HepG2 (cell line): Measurements from ENCODE around the gene FAM229A. TPM values are rescaled to one million over a fixed set of nuclear protein-coding genes. Genes with fewer than 3 reads are reported as not detected.
A peak's percentile ranks its signal among the peaks of the same experiment; 100 is the strongest.

ENCODE experiments used
- GATAD2A ChIP-seq: IDR thresholded peaks from 2 replicates; pipeline ENCODE4 v1.6.1; 2016
- HOXD1 ChIP-seq: sonication (generic); formaldehyde crosslinking; IDR thresholded peaks from 2 replicates; pipeline ENCODE4 v1.5.0; 2020; ENCODE audit warnings: missing genetic modification reagents
- KLF16 ChIP-seq, 2 experiments: sonication (generic) in 1 of 2; formaldehyde crosslinking in 1 of 2; IDR thresholded peaks; 2 replicates each; pipeline versions ENCODE4 v1.6.1 to v1.8.0; 2016 to 2023; ENCODE audit warnings: missing genetic modification reagents in 2 of 2, missing compliant biosample characterization in 1 of 2
- MTA3 ChIP-seq: sonication (generic); formaldehyde crosslinking; IDR thresholded peaks from 2 replicates; pipeline ENCODE4 v1.4.0; 2020; ENCODE audit warnings: missing genetic modification reagents
- SCMH1 ChIP-seq: sonication (generic); formaldehyde crosslinking; IDR thresholded peaks from 2 replicates; pipeline ENCODE4 v1.9.0; 2021; ENCODE audit warnings: missing genetic modification reagents, mild to moderate bottlenecking, borderline replicate concordance
- SRSF9 ChIP-seq: fragments of 200-400 bp; formaldehyde crosslinking; IDR thresholded peaks from 2 replicates; pipeline ENCODE4 v1.6.1; 2018; ENCODE audit warnings: borderline replicate concordance, mild to moderate bottlenecking, low read depth, low read length; ENCODE audit not compliant: insufficient read depth, poor library complexity, severe bottlenecking
- STAG1 ChIP-seq: sonication (generic); formaldehyde crosslinking; IDR thresholded peaks from 2 replicates; pipeline ENCODE4 v1.4.0; 2020; ENCODE audit warnings: missing genetic modification reagents
- ZC3H13 ChIP-seq: sonication (generic); formaldehyde crosslinking; IDR thresholded peaks from 2 replicates; pipeline ENCODE4 v1.8.1; 2023; ENCODE audit warnings: mild to moderate bottlenecking, missing genetic modification reagents, moderate library complexity
- ZFP36L1 ChIP-seq: sonication (generic); formaldehyde crosslinking; IDR thresholded peaks from 2 replicates; pipeline ENCODE4 v1.8.0; 2022; ENCODE audit warnings: mild to moderate bottlenecking, missing genetic modification reagents, moderate library complexity
- ZNF563 ChIP-seq: sonication (generic); formaldehyde crosslinking; IDR thresholded peaks from 2 replicates; pipeline ENCODE4 v1.8.0; 2022; ENCODE audit warnings: mild to moderate bottlenecking, moderate library complexity, missing genetic modification reagents
- ZNF629 ChIP-seq: sonication (generic); formaldehyde crosslinking; conservative IDR thresholded peaks from 2 replicates; pipeline ENCODE4 v1.5.0; 2020; ENCODE audit warnings: missing genetic modification reagents
- polyA plus RNA-seq, 8 experiments: library from polyadenylated mRNA; depleted of rRNA in 3 of 8; stranded (reverse) in 7 of 8; unstranded in 1 of 8; fragments of >200 nt; fragmentation: Illumina TruSeq in 4 of 8; extraction: Trizol in 4 of 8; gene quantifications; 2 replicates each; pipeline versions ENCODE4 v1.2.1 to v1.2.3, GENCODE V29; 2011 to 2016; ENCODE audit warnings: low read depth in 4 of 8, missing spikeins in 1 of 8, mixed read lengths in 1 of 8; ENCODE audit not compliant: insufficient read depth in 1 of 8
- total RNA-seq, 5 experiments: library from RNA; depleted of rRNA; stranded (reverse); fragments of >200 nt; fragmentation: Illumina TruSeq; extraction: Trizol; gene quantifications; 2 replicates each; pipeline ENCODE4 v1.2.3, GENCODE V29; 2016; ENCODE audit warnings: low read depth in 1 of 5
- TF ChIP-seq, protein P1 (sequence below): sonication (generic); formaldehyde crosslinking; IDR thresholded peaks from 2 replicates; pipeline ENCODE4 v1.8.0; 2022; ENCODE audit warnings: missing genetic modification reagents, mild to moderate bottlenecking, moderate library complexity, borderline replicate concordance
- TF ChIP-seq, protein P2 (sequence below): fragments of 450-650 bp; IDR thresholded peaks from 2 replicates; pipeline ENCODE4 v1.6.1; 2017; ENCODE audit warnings: mild to moderate bottlenecking
- TF ChIP-seq, protein P3 (sequence below): sonication (generic); formaldehyde crosslinking; IDR thresholded peaks from 2 replicates; pipeline ENCODE4 v1.4.0; 2020; ENCODE audit warnings: mild to moderate bottlenecking, missing genetic modification reagents
- TF ChIP-seq, protein P4 (sequence below): IDR thresholded peaks from 2 replicates; pipeline ENCODE4 v1.6.1; 2018; ENCODE audit warnings: missing genetic modification reagents, mild to moderate bottlenecking, missing compliant biosample characterization

The FAM229A gene
- total and polyA plus RNA-seq, 2 of the 13 experiments (the other 11 are each of a cell fraction or from before 2014, with no cell fraction given) = 3.2 to 17.6 TPM

DNA sequence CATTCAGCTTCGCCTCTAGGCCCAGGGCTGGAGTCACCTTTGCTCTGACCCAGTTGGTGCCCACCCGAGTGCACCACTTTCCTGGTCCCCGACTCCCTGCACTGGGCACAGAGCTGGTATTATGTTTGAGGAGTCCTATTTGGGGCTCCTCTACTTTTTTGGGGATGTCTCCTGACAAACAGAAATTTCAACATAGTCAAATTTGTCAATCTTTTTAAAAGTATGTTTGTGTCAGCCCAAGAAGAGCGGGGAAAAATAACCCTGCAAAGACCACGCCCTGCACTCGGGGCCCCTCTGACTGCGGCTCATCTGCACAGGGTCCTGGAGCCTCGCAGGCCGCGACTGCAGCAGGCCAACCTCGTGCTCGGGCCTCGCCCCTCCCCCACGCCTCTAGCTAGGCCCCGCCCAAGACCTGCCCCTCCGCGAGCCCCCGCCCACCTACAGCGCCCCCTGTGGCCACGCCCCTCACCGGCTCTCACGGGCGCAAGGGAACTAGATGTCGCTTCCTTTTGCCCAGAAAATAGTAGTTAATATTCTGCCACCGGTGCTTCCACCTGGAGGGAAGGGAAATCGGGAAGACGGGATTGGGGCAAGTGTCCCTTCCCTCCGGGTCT, 11.4 kb downstream of the FAM229A start (continued):
- TF ChIP-seq ZC3H13 (CRISPR knock-in tag) (no peak), HOXD1 (CRISPR knock-in tag) (no peak; the same call in 1 of the 2 replicates), KLF16 (CRISPR knock-in tag; IDR thresholded peaks at IDR 0.05) (no peak), MTA3 (no peak), ZNF629 (CRISPR knock-in tag) (no peak), ZFP36L1 (no peak), STAG1 (CRISPR knock-in tag) (no peak), GATAD2A (CRISPR knock-in tag) (peak; percentile 41; the same call in 1 of the 2 replicates), ZNF563 (no peak; the same call in 1 of the 2 replicates), SRSF9 (no peak), SCMH1 (CRISPR knock-in tag) (no peak)
- TF ChIP-seq, protein P1, sequence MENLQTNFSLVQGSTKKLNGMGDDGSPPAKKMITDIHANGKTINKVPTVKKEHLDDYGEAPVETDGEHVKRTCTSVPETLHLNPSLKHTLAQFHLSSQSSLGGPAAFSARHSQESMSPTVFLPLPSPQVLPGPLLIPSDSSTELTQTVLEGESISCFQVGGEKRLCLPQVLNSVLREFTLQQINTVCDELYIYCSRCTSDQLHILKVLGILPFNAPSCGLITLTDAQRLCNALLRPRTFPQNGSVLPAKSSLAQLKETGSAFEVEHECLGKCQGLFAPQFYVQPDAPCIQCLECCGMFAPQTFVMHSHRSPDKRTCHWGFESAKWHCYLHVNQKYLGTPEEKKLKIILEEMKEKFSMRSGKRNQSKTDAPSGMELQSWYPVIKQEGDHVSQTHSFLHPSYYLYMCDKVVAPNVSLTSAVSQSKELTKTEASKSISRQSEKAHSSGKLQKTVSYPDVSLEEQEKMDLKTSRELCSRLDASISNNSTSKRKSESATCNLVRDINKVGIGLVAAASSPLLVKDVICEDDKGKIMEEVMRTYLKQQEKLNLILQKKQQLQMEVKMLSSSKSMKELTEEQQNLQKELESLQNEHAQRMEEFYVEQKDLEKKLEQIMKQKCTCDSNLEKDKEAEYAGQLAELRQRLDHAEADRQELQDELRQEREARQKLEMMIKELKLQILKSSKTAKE (CRISPR knock-in tag) = no peak
- TF ChIP-seq, protein P2, sequence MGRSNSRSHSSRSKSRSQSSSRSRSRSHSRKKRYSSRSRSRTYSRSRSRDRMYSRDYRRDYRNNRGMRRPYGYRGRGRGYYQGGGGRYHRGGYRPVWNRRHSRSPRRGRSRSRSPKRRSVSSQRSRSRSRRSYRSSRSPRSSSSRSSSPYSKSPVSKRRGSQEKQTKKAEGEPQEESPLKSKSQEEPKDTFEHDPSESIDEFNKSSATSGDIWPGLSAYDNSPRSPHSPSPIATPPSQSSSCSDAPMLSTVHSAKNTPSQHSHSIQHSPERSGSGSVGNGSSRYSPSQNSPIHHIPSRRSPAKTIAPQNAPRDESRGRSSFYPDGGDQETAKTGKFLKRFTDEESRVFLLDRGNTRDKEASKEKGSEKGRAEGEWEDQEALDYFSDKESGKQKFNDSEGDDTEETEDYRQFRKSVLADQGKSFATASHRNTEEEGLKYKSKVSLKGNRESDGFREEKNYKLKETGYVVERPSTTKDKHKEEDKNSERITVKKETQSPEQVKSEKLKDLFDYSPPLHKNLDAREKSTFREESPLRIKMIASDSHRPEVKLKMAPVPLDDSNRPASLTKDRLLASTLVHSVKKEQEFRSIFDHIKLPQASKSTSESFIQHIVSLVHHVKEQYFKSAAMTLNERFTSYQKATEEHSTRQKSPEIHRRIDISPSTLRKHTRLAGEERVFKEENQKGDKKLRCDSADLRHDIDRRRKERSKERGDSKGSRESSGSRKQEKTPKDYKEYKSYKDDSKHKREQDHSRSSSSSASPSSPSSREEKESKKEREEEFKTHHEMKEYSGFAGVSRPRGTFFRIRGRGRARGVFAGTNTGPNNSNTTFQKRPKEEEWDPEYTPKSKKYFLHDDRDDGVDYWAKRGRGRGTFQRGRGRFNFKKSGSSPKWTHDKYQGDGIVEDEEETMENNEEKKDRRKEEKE = no peak
- TF ChIP-seq, protein P3, sequence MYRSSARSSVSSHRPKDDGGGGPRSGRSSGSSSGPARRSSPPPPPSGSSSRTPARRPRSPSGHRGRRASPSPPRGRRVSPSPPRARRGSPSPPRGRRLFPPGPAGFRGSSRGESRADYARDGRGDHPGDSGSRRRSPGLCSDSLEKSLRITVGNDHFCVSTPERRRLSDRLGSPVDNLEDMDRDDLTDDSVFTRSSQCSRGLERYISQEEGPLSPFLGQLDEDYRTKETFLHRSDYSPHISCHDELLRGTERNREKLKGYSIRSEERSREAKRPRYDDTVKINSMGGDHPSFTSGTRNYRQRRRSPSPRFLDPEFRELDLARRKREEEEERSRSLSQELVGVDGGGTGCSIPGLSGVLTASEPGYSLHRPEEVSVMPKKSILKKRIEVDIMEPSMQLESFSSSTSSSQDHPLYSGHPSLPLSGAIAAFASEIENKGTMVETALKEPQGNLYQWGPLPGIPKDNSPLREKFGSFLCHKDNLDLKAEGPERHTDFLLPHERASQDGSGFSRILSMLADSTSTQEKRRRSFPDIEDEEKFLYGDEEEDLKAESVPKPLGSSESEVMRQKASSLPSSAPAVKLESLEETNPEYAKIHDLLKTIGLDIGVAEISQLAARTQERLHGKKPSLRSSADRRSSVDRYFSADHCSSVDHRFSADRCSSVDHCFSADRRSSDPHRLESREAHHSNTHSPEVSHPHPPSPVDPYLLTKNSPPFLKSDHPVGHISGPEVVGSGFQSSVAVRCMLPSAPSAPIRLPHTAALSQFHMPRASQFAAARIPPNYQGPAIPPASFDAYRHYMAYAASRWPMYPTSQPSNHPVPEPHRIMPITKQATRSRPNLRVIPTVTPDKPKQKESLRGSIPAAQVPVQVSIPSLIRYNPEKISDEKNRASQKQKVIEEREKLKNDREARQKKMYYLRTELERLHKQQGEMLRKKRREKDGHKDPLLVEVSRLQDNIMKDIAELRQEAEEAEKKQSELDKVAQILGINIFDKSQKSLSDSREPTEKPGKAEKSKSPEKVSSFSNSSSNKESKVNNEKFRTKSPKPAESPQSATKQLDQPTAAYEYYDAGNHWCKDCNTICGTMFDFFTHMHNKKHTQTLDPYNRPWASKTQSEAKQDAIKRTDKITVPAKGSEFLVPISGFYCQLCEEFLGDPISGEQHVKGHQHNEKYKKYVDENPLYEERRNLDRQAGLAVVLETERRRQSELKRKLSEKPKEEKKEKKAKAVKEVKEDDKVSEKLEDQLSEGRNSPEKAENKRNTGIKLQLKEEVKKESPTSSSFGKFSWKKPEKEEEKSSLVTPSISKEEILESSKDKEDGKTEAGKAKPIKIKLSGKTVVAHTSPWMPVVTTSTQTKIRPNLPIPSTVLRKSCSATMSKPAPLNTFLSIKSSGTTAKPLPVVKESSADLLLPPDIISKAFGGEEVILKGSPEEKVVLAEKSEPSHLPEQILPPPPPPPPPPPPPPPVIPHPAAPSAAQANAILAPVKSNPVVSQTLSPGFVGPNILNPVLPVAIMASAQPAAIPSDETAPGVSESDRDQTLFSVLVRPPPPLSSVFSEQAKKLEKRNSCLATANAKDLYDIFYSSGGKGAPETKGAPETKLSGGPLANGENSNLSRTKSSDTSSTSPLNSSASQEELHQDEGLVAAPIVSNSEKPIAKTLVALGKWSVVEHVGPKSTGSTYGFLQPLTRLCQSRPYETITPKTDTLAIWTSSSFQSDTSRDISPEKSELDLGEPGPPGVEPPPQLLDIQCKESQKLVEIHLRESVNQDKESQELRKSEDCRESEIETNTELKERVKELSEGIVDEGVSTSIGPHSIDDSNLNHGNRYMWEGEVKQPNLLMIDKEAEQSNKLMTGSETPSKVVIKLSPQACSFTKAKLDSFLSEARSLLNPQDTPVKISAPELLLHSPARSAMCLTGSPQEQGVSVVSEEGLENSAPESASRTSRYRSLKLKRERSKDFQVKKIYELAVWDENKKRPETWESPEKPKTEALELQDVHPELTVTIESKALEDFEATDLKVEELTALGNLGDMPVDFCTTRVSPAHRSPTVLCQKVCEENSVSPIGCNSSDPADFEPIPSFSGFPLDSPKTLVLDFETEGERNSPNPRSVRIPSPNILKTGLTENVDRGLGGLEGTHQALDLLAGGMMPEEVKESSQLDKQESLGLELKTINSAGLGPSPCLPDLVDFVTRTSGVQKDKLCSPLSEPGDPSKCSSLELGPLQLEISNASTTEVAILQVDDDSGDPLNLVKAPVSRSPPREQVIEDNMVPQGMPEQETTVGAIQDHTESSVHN (CRISPR knock-in tag) = no peak
- TF ChIP-seq, protein P4, sequence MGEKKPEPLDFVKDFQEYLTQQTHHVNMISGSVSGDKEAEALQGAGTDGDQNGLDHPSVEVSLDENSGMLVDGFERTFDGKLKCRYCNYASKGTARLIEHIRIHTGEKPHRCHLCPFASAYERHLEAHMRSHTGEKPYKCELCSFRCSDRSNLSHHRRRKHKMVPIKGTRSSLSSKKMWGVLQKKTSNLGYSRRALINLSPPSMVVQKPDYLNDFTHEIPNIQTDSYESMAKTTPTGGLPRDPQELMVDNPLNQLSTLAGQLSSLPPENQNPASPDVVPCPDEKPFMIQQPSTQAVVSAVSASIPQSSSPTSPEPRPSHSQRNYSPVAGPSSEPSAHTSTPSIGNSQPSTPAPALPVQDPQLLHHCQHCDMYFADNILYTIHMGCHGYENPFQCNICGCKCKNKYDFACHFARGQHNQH (CRISPR knock-in tag) = peak; percentile 53
